Body of pancreas (tissue), 4 donors: Measurements from ENCODE around the gene GPATCH3.

Experiments used
- CTCF ChIP-seq, 7 experiments: fragments of 450-650 bp in 4 of 7; fragments of 200-600 bp in 3 of 7; sonication (generic) in 3 of 7; IDR thresholded peaks; one replicate each; pipeline ENCODE4 v1.5.1; 2016 to 2019; ENCODE audit warnings: antibody characterized with exemption in 7 of 7
- POLR2A ChIP-seq, 3 donors: fragments of 450-650 bp; IDR thresholded peaks; one replicate each; pipeline ENCODE4 v1.6.1; 2016; ENCODE audit warnings: antibody characterized with exemption in 3 of 3, mild to moderate bottlenecking in 2 of 3

GRCh38 chr1:26913754-26914619 lies 13.7 kb upstream of the GPATCH3 start, which contains the start of gene NR0B2:
- TF ChIP-seq CTCF (IDR thresholded peaks at IDR 0.05): peak in 2 of 7 experiments; percentile 1 to 26
- TF ChIP-seq POLR2A (IDR thresholded peaks at IDR 0.05): peak; percentile 99
